Measurements from ENCODE around the gene OR1L4.

Gene OR1L4

DNA sequence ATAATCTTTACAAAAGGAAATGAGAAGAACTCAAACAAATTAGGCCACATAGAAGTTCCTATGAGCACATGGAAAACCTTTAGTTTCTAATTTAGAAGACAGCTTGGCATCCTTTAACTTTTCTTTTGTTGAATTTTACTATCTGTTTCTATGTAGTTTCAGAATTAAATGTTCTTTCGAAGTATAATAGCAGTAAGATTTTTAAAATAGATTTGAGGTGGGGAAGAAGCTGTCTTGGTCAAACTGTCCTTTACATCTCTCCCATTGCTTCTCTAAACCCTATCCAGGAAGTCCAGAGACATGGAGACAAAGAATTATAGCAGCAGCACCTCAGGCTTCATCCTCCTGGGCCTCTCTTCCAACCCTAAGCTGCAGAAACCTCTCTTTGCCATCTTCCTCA is at the start of gene OR1L4:
OR1L4 (plus strand) TSS at position 301 of the 400 bp plus-strand sequence; CDS start at position 301, 0 bp downstream.
- DNase-seq (ENCODE audit: low read depth) = no peak

DNA sequence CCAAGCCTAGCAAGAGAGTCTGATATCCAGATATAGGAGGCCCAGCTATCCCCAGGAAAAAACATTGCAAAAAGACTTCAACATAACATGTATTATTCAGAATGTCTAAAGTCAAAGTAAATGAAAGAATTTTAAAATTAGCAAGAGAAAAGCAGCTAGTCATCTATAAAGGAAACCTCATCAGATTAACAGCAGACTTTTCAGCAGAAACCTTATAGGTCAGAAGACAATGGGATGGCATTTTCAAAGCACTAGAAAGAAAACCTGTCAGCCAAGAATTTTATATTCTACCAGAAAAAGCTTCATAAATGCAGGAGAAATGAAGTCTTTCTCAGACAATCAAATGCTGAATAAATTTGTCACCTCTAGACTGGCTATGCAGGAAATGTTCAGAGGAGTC is 38.9 kb upstream of the OR1L4 start:
- DNase-seq (ENCODE audit: low read depth) = no peak

DNA sequence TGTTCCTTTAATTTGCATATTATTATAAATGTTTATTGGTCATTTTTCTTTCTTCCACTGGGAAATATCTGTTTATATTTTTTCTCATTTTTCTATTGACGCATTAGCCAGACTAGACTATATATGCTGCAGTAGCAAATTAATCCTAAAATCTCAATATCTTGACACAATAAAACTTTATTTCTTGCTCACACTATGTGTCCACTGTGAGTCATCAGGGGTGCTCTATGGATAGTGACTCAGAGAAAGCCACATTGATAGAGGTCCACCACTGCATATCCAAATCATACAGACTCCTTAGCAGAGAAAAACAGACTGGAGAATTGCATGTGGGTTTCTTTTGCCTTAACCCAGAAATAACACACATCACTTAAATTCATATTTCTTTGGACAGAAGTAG is 28.1 kb upstream of the OR1L4 start:
- DNase-seq (ENCODE audit: low read depth) = no peak

GRCh38 chr9:122718038-122718437 is 5.8 kb upstream of the OR1L4 start:
- DNase-seq (ENCODE audit: low read depth) = no peak

GRCh38 chr9:122719218-122719617 is 4.6 kb upstream of the OR1L4 start:
- no peak for DNase-seq (ENCODE audit: low read depth)

- no peak for DNase-seq (ENCODE audit: low read depth)
These were observed 18.2 kb downstream of the OR1L4 start, which contains the start of gene OR1L6 for GRCh38 chr9:122742003-122742402. OR1L6 (plus strand) TSS chr9:122742303; CDS start chr9:122749848, 7,545 bp downstream.

GRCh38 chr9:122754825-122755224 is 31.0 kb downstream of the OR1L4 start:
- DNase-seq (ENCODE audit: low read depth) = no peak

GRCh38 chr9:122767817-122768216 is 44.0 kb downstream of the OR1L4 start:
- no peak for DNase-seq (ENCODE audit: low read depth)
